GM23338 (cell line): ENCODE measurements around the gene PPARD. TPM values are rescaled to one million over a fixed set of nuclear protein-coding genes. Genes with fewer than 3 reads are reported as not detected.

Experiments used
- ATAC-seq: fragments of 200-7000 bp; cut with Tn5 transposase; 3 replicates; pipeline ENCODE4 v1.9.1; 2020
- DNase-seq: peaks from one replicate; pipeline ENCODE4 v3.0.0-alpha.2; 2015; ENCODE audit warnings: low spot score
- H2AFZ ChIP-seq: fragments of 200-600 bp; sonication (generic); 2 replicates; pipeline ENCODE4 v1.8.0; 2016; ENCODE audit warnings: antibody characterized with exemption, mild to moderate bottlenecking, moderate library complexity
- H3F3A ChIP-seq: fragments of 200-600 bp; sonication (generic); replicated peaks from 2 replicates; pipeline ENCODE4 v1.8.0; 2017; ENCODE audit warnings: antibody characterized with exemption, mixed run types, low read depth
- H3K27ac ChIP-seq: fragments of 200-600 bp; sonication (generic); 2 replicates; pipeline ENCODE4 v1.6.1; 2016; ENCODE audit warnings: low read depth
- H3K27me3 ChIP-seq: fragments of 200-600 bp; sonication (generic); 2 replicates; pipeline ENCODE4 v1.8.0; 2016; ENCODE audit warnings: mild to moderate bottlenecking, mixed run types, moderate library complexity; ENCODE audit not compliant: insufficient read depth
- H3K36me3 ChIP-seq: fragments of 200-600 bp; sonication (generic); 2 replicates; pipeline ENCODE4 v1.8.0; 2016; ENCODE audit warnings: mild to moderate bottlenecking; ENCODE audit not compliant: insufficient read depth
- H3K4me1 ChIP-seq: fragments of 200-600 bp; sonication (generic); 2 replicates; pipeline ENCODE4 v1.8.0; 2016; ENCODE audit warnings: mild to moderate bottlenecking, moderate library complexity; ENCODE audit not compliant: insufficient read depth
- H3K4me2 ChIP-seq: fragments of 200-600 bp; sonication (generic); 2 replicates; pipeline ENCODE4 v1.7.1; 2017; ENCODE audit warnings: mixed run types
- H3K4me3 ChIP-seq: fragments of 200-600 bp; sonication (generic); 2 replicates; pipeline ENCODE4 v1.6.1; 2016; ENCODE audit warnings: mixed run types
- H3K79me2 ChIP-seq: fragments of 200-600 bp; sonication (generic); replicated peaks from 2 replicates; pipeline ENCODE4 v1.8.0; 2017; ENCODE audit warnings: mild to moderate bottlenecking; ENCODE audit not compliant: insufficient read depth
- H3K9me2 ChIP-seq: fragments of 200-600 bp; sonication (generic); 2 replicates; pipeline ENCODE4 v1.8.0; 2017; ENCODE audit not compliant: insufficient read depth
- H4K20me1 ChIP-seq: fragments of 200-600 bp; sonication (generic); replicated peaks from 2 replicates; pipeline ENCODE4 v1.8.0; 2017; ENCODE audit warnings: mild to moderate bottlenecking; ENCODE audit not compliant: insufficient read depth
- H3K27ac Mint-ChIP-seq: 2 replicates; pipeline ENCODE4 v1.8.0; 2020; ENCODE audit warnings: inconsistent platforms, mild to moderate bottlenecking, moderate library complexity, mixed read lengths
- H3K27me3 Mint-ChIP-seq: 3 replicates; pipeline ENCODE4 v1.8.0; 2022; ENCODE audit warnings: low read depth, mild to moderate bottlenecking, moderate library complexity, mixed read lengths, inconsistent platforms; ENCODE audit not compliant: insufficient read depth, poor library complexity
- H3K36me3 Mint-ChIP-seq: 3 replicates; pipeline ENCODE4 v1.8.0; 2021; ENCODE audit warnings: low read depth, mild to moderate bottlenecking, inconsistent platforms, moderate library complexity, mixed read lengths
- H3K4me1 Mint-ChIP-seq: 3 replicates; pipeline ENCODE4 v1.8.0; 2020; ENCODE audit warnings: mild to moderate bottlenecking, inconsistent platforms, mixed read lengths
- H3K4me3 Mint-ChIP-seq: 3 replicates; pipeline ENCODE4 v1.8.0; 2021; ENCODE audit warnings: moderate library complexity, mild to moderate bottlenecking, inconsistent platforms, mixed read lengths
- H3K9me3 Mint-ChIP-seq: 3 replicates; pipeline ENCODE4 v1.8.0; 2020; ENCODE audit warnings: moderate library complexity, mild to moderate bottlenecking, inconsistent platforms, mixed read lengths
- CREB1 ChIP-seq: fragments of 250-450 bp; sonication (Bioruptor Pico); IDR thresholded peaks from 2 replicates; pipeline ENCODE4 v1.5.0; 2020; ENCODE audit warnings: low read depth, mild to moderate bottlenecking, moderate library complexity
- EZH2 ChIP-seq: fragments of 200-600 bp; sonication (generic); IDR thresholded peaks from one replicate; pipeline ENCODE4 v1.8.0; 2017; ENCODE audit warnings: antibody characterized with exemption, mild to moderate bottlenecking, low read depth; ENCODE audit not compliant: unreplicated experiment
- EZH2phosphoT487 ChIP-seq: fragments of 200-600 bp; sonication (generic); IDR thresholded peaks from one replicate; pipeline ENCODE4 v1.8.1; 2018; ENCODE audit warnings: antibody characterized with exemption; ENCODE audit not compliant: unreplicated experiment
- JUNB ChIP-seq: IDR thresholded peaks from one replicate; pipeline ENCODE4 v1.6.1; 2016; ENCODE audit warnings: antibody characterized with exemption; ENCODE audit not compliant: unreplicated experiment
- NANOG ChIP-seq: IDR thresholded peaks from 2 replicates; pipeline ENCODE4 v1.6.1; 2016; ENCODE audit warnings: antibody characterized with exemption, borderline replicate concordance
- STAT1 ChIP-seq: IDR thresholded peaks from one replicate; pipeline ENCODE4 v1.6.1; 2016; ENCODE audit warnings: antibody characterized with exemption; ENCODE audit not compliant: unreplicated experiment
- ZNF114 ChIP-seq: fragments of 250-450 bp; sonication (Bioruptor Pico); IDR thresholded peaks from 2 replicates; pipeline ENCODE4 v1.5.0; 2020; ENCODE audit warnings: mild to moderate bottlenecking, moderate library complexity
- ZNF331 ChIP-seq: fragments of 250-450 bp; sonication (Bioruptor Pico); IDR thresholded peaks from 2 replicates; pipeline ENCODE4 v1.5.0; 2020; ENCODE audit warnings: low read depth, mild to moderate bottlenecking, moderate library complexity
- polyA plus RNA-seq: library from polyadenylated mRNA; unstranded; fragments of >200 nt; fragmentation: Nextera tagmentation; extraction: Ambion mirVana; gene quantifications from 2 replicates; pipeline ENCODE4 v1.2.1, GENCODE V29; 2016
- total RNA-seq: library from RNA; depleted of rRNA; stranded (reverse); fragments of >200 nt; shearing (Covaris generic); gene quantifications from 2 replicates; pipeline ENCODE4 v1.2.3, GENCODE V29; 2014
- TF ChIP-seq, protein P1 (sequence below): IDR thresholded peaks from 2 replicates; pipeline ENCODE4 v1.6.1; 2016; ENCODE audit warnings: antibody characterized with exemption
- TF ChIP-seq, protein P2 (sequence below): IDR thresholded peaks from one replicate; pipeline ENCODE4 v1.6.1; 2018; ENCODE audit warnings: antibody characterized with exemption; ENCODE audit not compliant: unreplicated experiment
- TF ChIP-seq, protein P3 (sequence below), 2 experiments: fragments of 200-600 bp in 1 of 2; sonication (generic) in 1 of 2; conservative IDR thresholded peaks; 2 replicates each; pipeline versions ENCODE4 v1.5.1 to v1.6.1; 2016 to 2017; ENCODE audit warnings: antibody characterized with exemption in 2 of 2, low read depth in 2 of 2, mild to moderate bottlenecking in 2 of 2, moderate library complexity in 1 of 2

Gene PPARD
- total and polyA plus RNA-seq, 2 experiments from 2014 or later: 5.1 to 9.7 TPM

DNA sequence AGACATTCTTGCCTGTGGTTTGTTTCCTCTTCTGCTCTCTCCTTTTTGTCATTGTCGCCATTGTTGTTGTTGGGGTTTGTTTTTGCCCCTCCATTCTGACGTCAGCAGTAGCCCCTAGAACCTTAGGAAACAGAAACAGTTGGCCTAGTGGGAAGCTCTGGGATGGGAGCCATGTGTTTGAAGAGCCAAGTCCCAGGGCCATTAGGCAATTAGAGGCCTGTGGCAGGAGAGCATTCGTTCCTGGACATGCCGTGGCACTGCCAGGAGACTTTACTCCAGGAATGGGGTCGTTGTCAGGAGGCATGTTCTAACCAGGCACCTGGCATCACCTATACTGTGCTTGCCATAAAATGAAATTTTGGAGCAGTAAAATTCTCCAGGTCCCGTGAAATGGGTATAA is 39.7 kb downstream of the PPARD start:
- H3K36me3 Mint-ChIP-seq: peaks cover 31% of the 10 kb centered on the region
- Histone ChIP-seq H3K27me3 (no peaks in the 10 kb centered on the region), H3K79me2 (no peaks in the 10 kb centered on the region), H3K4me1 (no peaks in the 10 kb centered on the region), H4K20me1 (no peaks in the 10 kb centered on the region), H3K27ac (no peak overlapping the region), H3K4me3 (no peak overlapping the region), H3K4me2 (no peak overlapping the region), H2AFZ (no peak overlapping the region), H3K9me2 (0 out of 2 replicates have a peak, but pooled peaks cover 3% of the 10 kb centered on the region), H3K36me3 (0 out of 2 replicates have a peak, but pooled peaks cover 3% of the 10 kb centered on the region), H3F3A (no peaks in the 10 kb centered on the region)
- TF ChIP-seq ZNF331 (CRISPR knock-in tag): no peak
- TF ChIP-seq ZNF114 (CRISPR knock-in tag): no peak
- TF ChIP-seq JUNB: no peak
- TF ChIP-seq EZH2phosphoT487: no peak
- no peak overlapping the region for H3K27ac Mint-ChIP-seq
- peaks cover 27% of the 10 kb centered on the region for H3K9me3 Mint-ChIP-seq
- no peak overlapping the region for H3K4me3 Mint-ChIP-seq
- ATAC-seq (no peak), DNase-seq (no peak)
- no peaks in the 10 kb centered on the region; the same call in 2 of the 3 replicates for H3K4me1 Mint-ChIP-seq
- peaks cover 8% of the 10 kb centered on the region for H3K27me3 Mint-ChIP-seq

DNA sequence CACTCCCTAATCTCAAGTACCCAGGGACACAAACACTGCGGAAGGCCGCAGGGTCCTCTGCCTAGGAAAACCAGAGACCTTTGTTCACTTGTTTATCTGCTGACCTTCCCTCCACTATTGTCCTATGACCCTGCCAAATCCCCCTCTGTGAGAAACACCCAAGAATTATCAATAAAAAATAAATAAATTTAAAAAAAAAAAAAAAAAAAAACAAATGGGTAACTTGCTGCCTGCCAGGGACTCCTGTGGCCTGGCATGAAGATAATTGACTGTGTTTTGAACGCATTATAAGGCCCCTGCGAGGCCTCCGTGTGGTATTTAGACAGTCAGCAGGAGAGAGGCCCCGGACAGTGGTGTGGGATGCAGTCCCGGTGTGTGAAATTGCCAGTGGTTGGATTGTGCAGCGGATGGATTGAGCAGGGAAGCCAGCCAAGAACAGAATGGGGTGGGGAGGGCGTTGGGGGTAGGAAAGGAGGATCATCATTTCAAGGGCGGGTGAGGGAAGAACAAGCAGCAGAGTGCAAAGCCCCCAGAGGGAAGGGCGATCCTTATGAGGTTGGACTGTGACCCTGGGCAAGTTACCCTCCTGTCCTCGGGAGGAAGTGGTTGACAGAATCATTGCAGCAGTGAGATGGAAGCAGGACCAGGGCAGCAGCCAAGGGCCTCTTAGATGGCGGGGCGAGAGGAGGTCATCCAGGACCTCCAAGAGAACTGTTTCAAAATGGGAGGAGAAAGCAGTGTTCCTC is 43.3 kb downstream of the PPARD start:
- Mint-ChIP-seq H3K9me3 (peaks cover 27% of the 10 kb centered on the region), H3K27ac (no peak overlapping the region; the same call in 1 of the 2 replicates), H3K27me3 (peaks cover 10% of the 10 kb centered on the region), H3K36me3 (peaks cover 31% of the 10 kb centered on the region), H3K4me3 (no peak overlapping the region), H3K4me1 (no peaks in the 10 kb centered on the region; the same call in 2 of the 3 replicates)
- TF ChIP-seq, protein P1, sequence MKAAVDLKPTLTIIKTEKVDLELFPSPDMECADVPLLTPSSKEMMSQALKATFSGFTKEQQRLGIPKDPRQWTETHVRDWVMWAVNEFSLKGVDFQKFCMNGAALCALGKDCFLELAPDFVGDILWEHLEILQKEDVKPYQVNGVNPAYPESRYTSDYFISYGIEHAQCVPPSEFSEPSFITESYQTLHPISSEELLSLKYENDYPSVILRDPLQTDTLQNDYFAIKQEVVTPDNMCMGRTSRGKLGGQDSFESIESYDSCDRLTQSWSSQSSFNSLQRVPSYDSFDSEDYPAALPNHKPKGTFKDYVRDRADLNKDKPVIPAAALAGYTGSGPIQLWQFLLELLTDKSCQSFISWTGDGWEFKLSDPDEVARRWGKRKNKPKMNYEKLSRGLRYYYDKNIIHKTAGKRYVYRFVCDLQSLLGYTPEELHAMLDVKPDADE: no peak
- no peak for TF ChIP-seq ZNF331 (CRISPR knock-in tag)
- TF ChIP-seq STAT1: no peak
- TF ChIP-seq, protein P2, sequence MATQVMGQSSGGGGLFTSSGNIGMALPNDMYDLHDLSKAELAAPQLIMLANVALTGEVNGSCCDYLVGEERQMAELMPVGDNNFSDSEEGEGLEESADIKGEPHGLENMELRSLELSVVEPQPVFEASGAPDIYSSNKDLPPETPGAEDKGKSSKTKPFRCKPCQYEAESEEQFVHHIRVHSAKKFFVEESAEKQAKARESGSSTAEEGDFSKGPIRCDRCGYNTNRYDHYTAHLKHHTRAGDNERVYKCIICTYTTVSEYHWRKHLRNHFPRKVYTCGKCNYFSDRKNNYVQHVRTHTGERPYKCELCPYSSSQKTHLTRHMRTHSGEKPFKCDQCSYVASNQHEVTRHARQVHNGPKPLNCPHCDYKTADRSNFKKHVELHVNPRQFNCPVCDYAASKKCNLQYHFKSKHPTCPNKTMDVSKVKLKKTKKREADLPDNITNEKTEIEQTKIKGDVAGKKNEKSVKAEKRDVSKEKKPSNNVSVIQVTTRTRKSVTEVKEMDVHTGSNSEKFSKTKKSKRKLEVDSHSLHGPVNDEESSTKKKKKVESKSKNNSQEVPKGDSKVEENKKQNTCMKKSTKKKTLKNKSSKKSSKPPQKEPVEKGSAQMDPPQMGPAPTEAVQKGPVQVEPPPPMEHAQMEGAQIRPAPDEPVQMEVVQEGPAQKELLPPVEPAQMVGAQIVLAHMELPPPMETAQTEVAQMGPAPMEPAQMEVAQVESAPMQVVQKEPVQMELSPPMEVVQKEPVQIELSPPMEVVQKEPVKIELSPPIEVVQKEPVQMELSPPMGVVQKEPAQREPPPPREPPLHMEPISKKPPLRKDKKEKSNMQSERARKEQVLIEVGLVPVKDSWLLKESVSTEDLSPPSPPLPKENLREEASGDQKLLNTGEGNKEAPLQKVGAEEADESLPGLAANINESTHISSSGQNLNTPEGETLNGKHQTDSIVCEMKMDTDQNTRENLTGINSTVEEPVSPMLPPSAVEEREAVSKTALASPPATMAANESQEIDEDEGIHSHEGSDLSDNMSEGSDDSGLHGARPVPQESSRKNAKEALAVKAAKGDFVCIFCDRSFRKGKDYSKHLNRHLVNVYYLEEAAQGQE: no peak
- TF ChIP-seq NANOG: no peak
- TF ChIP-seq CREB1 (CRISPR knock-in tag): no peak
- TF ChIP-seq, protein P3, sequence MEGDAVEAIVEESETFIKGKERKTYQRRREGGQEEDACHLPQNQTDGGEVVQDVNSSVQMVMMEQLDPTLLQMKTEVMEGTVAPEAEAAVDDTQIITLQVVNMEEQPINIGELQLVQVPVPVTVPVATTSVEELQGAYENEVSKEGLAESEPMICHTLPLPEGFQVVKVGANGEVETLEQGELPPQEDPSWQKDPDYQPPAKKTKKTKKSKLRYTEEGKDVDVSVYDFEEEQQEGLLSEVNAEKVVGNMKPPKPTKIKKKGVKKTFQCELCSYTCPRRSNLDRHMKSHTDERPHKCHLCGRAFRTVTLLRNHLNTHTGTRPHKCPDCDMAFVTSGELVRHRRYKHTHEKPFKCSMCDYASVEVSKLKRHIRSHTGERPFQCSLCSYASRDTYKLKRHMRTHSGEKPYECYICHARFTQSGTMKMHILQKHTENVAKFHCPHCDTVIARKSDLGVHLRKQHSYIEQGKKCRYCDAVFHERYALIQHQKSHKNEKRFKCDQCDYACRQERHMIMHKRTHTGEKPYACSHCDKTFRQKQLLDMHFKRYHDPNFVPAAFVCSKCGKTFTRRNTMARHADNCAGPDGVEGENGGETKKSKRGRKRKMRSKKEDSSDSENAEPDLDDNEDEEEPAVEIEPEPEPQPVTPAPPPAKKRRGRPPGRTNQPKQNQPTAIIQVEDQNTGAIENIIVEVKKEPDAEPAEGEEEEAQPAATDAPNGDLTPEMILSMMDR (conservative IDR thresholded peaks at IDR 0.05; ENCODE audit: low read depth in 2 of 2): no peak
- no peak for TF ChIP-seq EZH2
- TF ChIP-seq EZH2phosphoT487: no peak
- no peak for TF ChIP-seq JUNB
- no peak for TF ChIP-seq ZNF114 (CRISPR knock-in tag)
- Histone ChIP-seq H4K20me1 (no peaks in the 10 kb centered on the region), H3K36me3 (0 out of 2 replicates have a peak, but pooled peaks cover 3% of the 10 kb centered on the region), H3K4me1 (no peaks in the 10 kb centered on the region), H3K9me2 (0 out of 2 replicates have a peak, but pooled peaks cover 3% of the 10 kb centered on the region), H2AFZ (no peak overlapping the region), H3K27me3 (no peaks in the 10 kb centered on the region), H3K4me3 (no peak overlapping the region), H3K27ac (no peak overlapping the region), H3K79me2 (no peaks in the 10 kb centered on the region), H3K4me2 (no peak overlapping the region), H3F3A (no peaks in the 10 kb centered on the region)
- DNase-seq (no peak), ATAC-seq (no peak)
